Body of pancreas (tissue), 4 donors: Measurements from ENCODE around the gene ARL16. TPM values are rescaled to one million over a fixed set of nuclear protein-coding genes. Genes with fewer than 3 reads are reported as not detected.

Experiments used
- ATAC-seq: fragments of 150-250 bp; one replicate; pipeline ENCODE4 v1.9.1; 2016
- DNase-seq, 4 donors: peaks; one replicate each; pipeline ENCODE4 v3.0.0-alpha.2; 2019
- H3K27ac ChIP-seq, 4 donors: fragments of 200-600 bp; sonication (generic); 1 replicate in 3 of 4; 2 replicates in 1 of 4; pipeline versions ENCODE4 v1.5.1 to v1.6.1; 2016 to 2019; ENCODE audit warnings: mild to moderate bottlenecking in 1 of 4, mixed read lengths in 1 of 4, moderate library complexity in 1 of 4
- H3K27me3 ChIP-seq, 2 donors: fragments of 200-600 bp; sonication (generic); one replicate each; pipeline ENCODE4 v1.6.0; 2016; ENCODE audit warnings: mild to moderate bottlenecking in 1 of 2
- H3K36me3 ChIP-seq, 2 donors: fragments of 200-600 bp; sonication (generic); replicated peaks in 1 of 2; 2 replicates each; pipeline ENCODE4 v1.5.1; 2016; ENCODE audit warnings: low read depth in 2 of 2; ENCODE audit not compliant: insufficient read depth in 1 of 2
- H3K4me1 ChIP-seq: fragments of 200-600 bp; sonication (generic); one replicate; pipeline ENCODE4 v1.6.0; 2016
- H3K4me3 ChIP-seq, 2 donors: fragments of 200-600 bp; sonication (generic); 1 replicate in 1 of 2; 2 replicates in 1 of 2; pipeline ENCODE4 v1.5.1; 2016 to 2019
- H3K9me3 ChIP-seq, 3 donors: fragments of 200-600 bp; sonication (generic); 1 replicate in 2 of 3; 2 replicates in 1 of 3; pipeline ENCODE4 v1.5.1; 2016
- CTCF ChIP-seq, 7 experiments: fragments of 450-650 bp in 4 of 7; fragments of 200-600 bp in 3 of 7; sonication (generic) in 3 of 7; IDR thresholded peaks; one replicate each; pipeline ENCODE4 v1.5.1; 2016 to 2019; ENCODE audit warnings: antibody characterized with exemption in 7 of 7
- POLR2A ChIP-seq, 3 donors: fragments of 450-650 bp; IDR thresholded peaks; one replicate each; pipeline ENCODE4 v1.6.1; 2016; ENCODE audit warnings: antibody characterized with exemption in 3 of 3, mild to moderate bottlenecking in 2 of 3
- WGBS, 2 donors: methylation state at CpG; one replicate each; pipeline ENCODE4 v1.1.5; 2017; 5-methylcytosine and 5-hydroxymethylcytosine counted together
- intact Hi-C: fragments of 100-400 bp; cut with DNase I; formaldehyde crosslinking; loops from one replicate; pipeline ENCODE4 v1.15.1; 2023
- total RNA-seq, 2 donors: library from RNA; depleted of rRNA; stranded (reverse); fragments of >200 nt; gene quantifications; one replicate each; pipeline ENCODE4 v1.1.0, GENCODE V29; 2016

Gene ARL16
- total RNA-seq, 2 donors from 2014 or later, result 22.8 to 47.1 TPM

GRCh38 chr17:81648707-81649085 is 34.9 kb downstream of the ARL16 start:
- WGBS, 2 donors, result 65% methylated on average over 14 of the region's 14 CpGs; no CpG with 5 or more reads in 1 of the 2 donors
- Histone ChIP-seq H3K36me3 (no peaks in the 10 kb centered on the region), H3K27me3 (peaks cover 0 to 10% of the 10 kb centered on the region in 2 donors)

GRCh38 chr17:81648013-81648706 is 35.4 kb downstream of the ARL16 start:
- Histone ChIP-seq H3K36me3 (no peaks in the 10 kb centered on the region), H3K4me3 (no peak overlapping the region), H3K4me1 (no peaks in the 10 kb centered on the region), H3K27me3 (peaks cover 0 to 10% of the 10 kb centered on the region in 2 donors), H3K27ac (no peak overlapping the region), H3K9me3 (no peaks in the 10 kb centered on the region)
- DNase-seq (no peak), ATAC-seq (no peak)
- intact Hi-C loops, result no loop called here
- no peak for TF ChIP-seq CTCF (IDR thresholded peaks at IDR 0.05)
- no peak for TF ChIP-seq POLR2A (IDR thresholded peaks at IDR 0.05)
- 0 to 8% methylated on average over 6 to 69 of the region's 78 CpGs for WGBS, 2 donors

More at GRCh38 chr17:81648707-81649085, 34.9 kb downstream of the ARL16 start:
- DNase-seq (no peak), ATAC-seq (no peak)
- intact Hi-C loops, result no loop called here
- H3K4me1 ChIP-seq, result no peaks in the 10 kb centered on the region
- no peaks in the 10 kb centered on the region for H3K9me3 ChIP-seq
- H3K27ac ChIP-seq, result no peak overlapping the region
- no peak overlapping the region for H3K4me3 ChIP-seq
- TF ChIP-seq POLR2A (IDR thresholded peaks at IDR 0.05) (no peak), CTCF (IDR thresholded peaks at IDR 0.05) (no peak)

GRCh38 chr17:81647640-81648012 is 36.0 kb downstream of the ARL16 start:
- Histone ChIP-seq H3K27ac (no peak overlapping the region), H3K36me3 (no peaks in the 10 kb centered on the region), H3K4me1 (no peaks in the 10 kb centered on the region), H3K9me3 (no peaks in the 10 kb centered on the region), H3K27me3 (peaks cover 0 to 10% of the 10 kb centered on the region in 2 donors), H3K4me3 (no peak overlapping the region)
- TF ChIP-seq POLR2A (IDR thresholded peaks at IDR 0.05) (no peak), CTCF (IDR thresholded peaks at IDR 0.05) (no peak)
- DNase-seq, result no peak
- intact Hi-C loops, result no loop called here
- WGBS, 2 donors, result 15 to 26% methylated on average over 17 to 21 of the region's 21 CpGs
- no peak for ATAC-seq

- intact Hi-C loops, result no loop called here
- Histone ChIP-seq H3K4me3 (no peak overlapping the region), H3K36me3 (no peaks in the 10 kb centered on the region), H3K27me3 (peaks cover 0 to 10% of the 10 kb centered on the region in 2 donors), H3K9me3 (no peaks in the 10 kb centered on the region), H3K4me1 (no peaks in the 10 kb centered on the region), H3K27ac (no peak overlapping the region)
- WGBS, 2 donors, result 58 to 68% methylated on average over 8 to 12 of the region's 12 CpGs
- no peak for TF ChIP-seq POLR2A (IDR thresholded peaks at IDR 0.05)
- no peak for TF ChIP-seq CTCF (IDR thresholded peaks at IDR 0.05)
- DNase-seq (no peak), ATAC-seq (no peak)
These were observed 36.6 kb downstream of the ARL16 start for GRCh38 chr17:81646869-81647600.
